Sigmoid colon (tissue), 4 donors: Measurements from ENCODE around the gene AKAP10.

Source experiments
- POLR2A ChIP-seq, 2 donors: fragments of 450-650 bp; IDR thresholded peaks; one replicate each; pipeline ENCODE4 v1.6.1; 2016; ENCODE audit warnings: antibody characterized with exemption in 2 of 2, mild to moderate bottlenecking in 2 of 2, moderate library complexity in 2 of 2
- POLR2AphosphoS5 ChIP-seq, 4 donors: sonication (generic); formaldehyde crosslinking; IDR thresholded peaks; one replicate each; pipeline ENCODE4 v1.6.1; 2017; ENCODE audit warnings: antibody characterized with exemption in 4 of 4

GRCh38 chr17:19886116-19886515, 91.5 kb downstream of the AKAP10 start:
- no peak for TF ChIP-seq POLR2AphosphoS5 (IDR thresholded peaks at IDR 0.05)
- TF ChIP-seq POLR2A (IDR thresholded peaks at IDR 0.05): no peak
